Panc1 (cell line): ENCODE measurements around the gene MINDY4B. TPM values are rescaled to one million over a fixed set of nuclear protein-coding genes. Genes with fewer than 3 reads are reported as not detected.

Experiments
- ATAC-seq: fragments of 200-7000 bp; cut with Tn5 transposase; 2 replicates; pipeline ENCODE4 v1.9.1; 2020; ENCODE audit warnings: mild to moderate bottlenecking, moderate library complexity
- BruUV-seq: library from RNA; stranded (reverse); fragments of 400-500 nt; replicated peaks from 2 replicates; lab custom pipeline; 2021; lab: Mats Ljungman, UMichigan
- CTCF ChIA-PET: fragments of 300-600 bp; sonication (Branson Sonifier 250); formaldehyde crosslinking; loops from one replicate; lab custom pipeline; 2022; ENCODE audit warnings: antibody characterized with exemption; lab: Charles Lee
- POLR2A ChIA-PET: fragments of 300-600 bp; sonication (Branson Sonifier 250); formaldehyde crosslinking; loops from one replicate; lab custom pipeline; 2022; ENCODE audit warnings: antibody characterized with exemption; lab: Charles Lee
- DNase-seq: peaks from one replicate; pipeline ENCODE4 v3.0.0-alpha.2; 2010; ENCODE audit warnings: low read depth, low spot score
- H3K27ac ChIP-seq: 2 replicates; pipeline ENCODE4 v1.5.1; 2011; ENCODE audit warnings: mild to moderate bottlenecking, low read length, inconsistent platforms
- H3K27me3 ChIP-seq: fragments of 200-500 bp; sonication (Bioruptor generic); 2 replicates; pipeline ENCODE4 v1.6.0; 2014; ENCODE audit warnings: low read length, inconsistent platforms; ENCODE audit not compliant: control insufficient read depth, insufficient read depth
- H3K36me3 ChIP-seq: fragments of 200-500 bp; sonication (Bioruptor generic); 2 replicates; pipeline ENCODE4 v1.5.1; 2014; ENCODE audit warnings: inconsistent platforms, mild to moderate bottlenecking, low read length, moderate library complexity; ENCODE audit not compliant: control insufficient read depth, insufficient read depth
- H3K4me1 ChIP-seq: 2 replicates; pipeline ENCODE4 v1.5.1; 2011; ENCODE audit warnings: inconsistent platforms, mild to moderate bottlenecking, low read length, moderate library complexity; ENCODE audit not compliant: control insufficient read depth, insufficient read depth
- H3K4me3 ChIP-seq, 2 experiments: 2 replicates each; pipeline ENCODE4 v1.5.1; 2011 to 2012; ENCODE audit warnings: low read depth in 2 of 2, low read length in 2 of 2, mild to moderate bottlenecking in 2 of 2, inconsistent platforms in 1 of 2, moderate library complexity in 1 of 2
- H3K9me3 ChIP-seq: fragments of 200-500 bp; sonication (Bioruptor generic); 2 replicates; pipeline ENCODE4 v1.5.1; 2014; ENCODE audit warnings: low read depth, mild to moderate bottlenecking, inconsistent platforms, low read length, moderate library complexity; ENCODE audit not compliant: control insufficient read depth, insufficient read depth
- POLR2AphosphoS5 ChIP-seq: IDR thresholded peaks from 2 replicates; pipeline ENCODE4 v1.6.1; 2012; ENCODE audit warnings: mild to moderate bottlenecking, low read depth, low read length, moderate library complexity
- SIN3A ChIP-seq: IDR thresholded peaks from 2 replicates; pipeline ENCODE4 v1.6.1; 2012; ENCODE audit warnings: low read depth, mild to moderate bottlenecking, low read length, moderate library complexity, borderline replicate concordance; ENCODE audit not compliant: insufficient read depth
- TCF7L2 ChIP-seq: IDR thresholded peaks from 2 replicates; pipeline ENCODE4 v1.6.1; 2011; ENCODE audit warnings: mild to moderate bottlenecking, low read depth, low read length, inconsistent platforms
- in situ Hi-C: cut with HindIII; loops from 2 replicates; pipeline ENCODE4 v1.10.0; 2016; ENCODE audit warnings: low sequenced_read_pairs, low pct_unique_long_range_greater_than_20kb
- intact Hi-C: fragments of 100-400 bp; cut with micrococcal nuclease; formaldehyde crosslinking; loops from one replicate; pipeline ENCODE4 v1.10.0; 2022; ENCODE audit not compliant: unreplicated experiment
- total RNA-seq: library from RNA; stranded (reverse); gene quantifications from one replicate; pipeline ENCODE4 v1.2.1, GENCODE V29; 2021; ENCODE audit not compliant: unreplicated experiment
- TF ChIP-seq, protein P1 (sequence below): fragments of 450-650 bp; IDR thresholded peaks from 2 replicates; pipeline ENCODE4 v1.5.1; 2017; ENCODE audit warnings: mild to moderate bottlenecking
- TF ChIP-seq, protein P2 (sequence below), 2 experiments: IDR thresholded peaks; 2 replicates each; pipeline ENCODE4 v1.6.1; 2011 to 2012; ENCODE audit warnings: low read depth in 2 of 2, control low read depth in 1 of 2, low read length in 1 of 2, mild to moderate bottlenecking in 1 of 2, moderate library complexity in 1 of 2; ENCODE audit not compliant: insufficient read depth in 1 of 2

Gene MINDY4B
- total RNA-seq, 1 experiment from 2014 or later, result not detected

DNA sequence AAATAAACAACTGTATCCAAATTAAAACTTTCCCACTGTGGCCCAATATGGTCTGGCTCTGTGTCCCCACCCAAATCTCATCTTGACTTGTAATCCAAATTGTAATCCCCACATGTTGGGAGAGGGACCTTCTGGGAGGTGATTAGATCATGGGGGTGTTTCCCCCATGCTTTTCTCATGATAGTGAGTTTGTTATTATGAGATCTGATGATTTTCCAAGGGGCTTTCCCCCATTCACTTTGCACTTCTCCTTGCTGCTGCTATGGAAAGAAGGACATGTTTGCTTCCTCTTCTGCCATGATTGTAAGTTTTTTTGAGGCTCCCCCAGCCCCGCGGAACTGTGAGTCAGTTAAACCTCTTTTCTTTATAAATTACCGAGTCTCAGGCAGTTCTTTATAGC is 55.0 kb downstream of the MINDY4B start:
- Histone ChIP-seq H3K4me3 (no peak overlapping the region), H3K27me3 (no peaks in the 10 kb centered on the region; the same call in 1 of the 2 replicates), H3K36me3 (no peaks in the 10 kb centered on the region), H3K4me1 (no peaks in the 10 kb centered on the region), H3K9me3 (no peaks in the 10 kb centered on the region; the same call in 1 of the 2 replicates), H3K27ac (no peak overlapping the region)
- ChIA-PET CTCF (no interaction called here), POLR2A (no interaction called here)
- DNase-seq, result no peak
- intact Hi-C loops (no loop called here), in situ Hi-C loops (no loop called here)
- TF ChIP-seq POLR2AphosphoS5 (no peak), TCF7L2 (no peak), SIN3A (no peak)
- TF ChIP-seq, protein P1, sequence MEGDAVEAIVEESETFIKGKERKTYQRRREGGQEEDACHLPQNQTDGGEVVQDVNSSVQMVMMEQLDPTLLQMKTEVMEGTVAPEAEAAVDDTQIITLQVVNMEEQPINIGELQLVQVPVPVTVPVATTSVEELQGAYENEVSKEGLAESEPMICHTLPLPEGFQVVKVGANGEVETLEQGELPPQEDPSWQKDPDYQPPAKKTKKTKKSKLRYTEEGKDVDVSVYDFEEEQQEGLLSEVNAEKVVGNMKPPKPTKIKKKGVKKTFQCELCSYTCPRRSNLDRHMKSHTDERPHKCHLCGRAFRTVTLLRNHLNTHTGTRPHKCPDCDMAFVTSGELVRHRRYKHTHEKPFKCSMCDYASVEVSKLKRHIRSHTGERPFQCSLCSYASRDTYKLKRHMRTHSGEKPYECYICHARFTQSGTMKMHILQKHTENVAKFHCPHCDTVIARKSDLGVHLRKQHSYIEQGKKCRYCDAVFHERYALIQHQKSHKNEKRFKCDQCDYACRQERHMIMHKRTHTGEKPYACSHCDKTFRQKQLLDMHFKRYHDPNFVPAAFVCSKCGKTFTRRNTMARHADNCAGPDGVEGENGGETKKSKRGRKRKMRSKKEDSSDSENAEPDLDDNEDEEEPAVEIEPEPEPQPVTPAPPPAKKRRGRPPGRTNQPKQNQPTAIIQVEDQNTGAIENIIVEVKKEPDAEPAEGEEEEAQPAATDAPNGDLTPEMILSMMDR, result no peak
- TF ChIP-seq, protein P2, sequence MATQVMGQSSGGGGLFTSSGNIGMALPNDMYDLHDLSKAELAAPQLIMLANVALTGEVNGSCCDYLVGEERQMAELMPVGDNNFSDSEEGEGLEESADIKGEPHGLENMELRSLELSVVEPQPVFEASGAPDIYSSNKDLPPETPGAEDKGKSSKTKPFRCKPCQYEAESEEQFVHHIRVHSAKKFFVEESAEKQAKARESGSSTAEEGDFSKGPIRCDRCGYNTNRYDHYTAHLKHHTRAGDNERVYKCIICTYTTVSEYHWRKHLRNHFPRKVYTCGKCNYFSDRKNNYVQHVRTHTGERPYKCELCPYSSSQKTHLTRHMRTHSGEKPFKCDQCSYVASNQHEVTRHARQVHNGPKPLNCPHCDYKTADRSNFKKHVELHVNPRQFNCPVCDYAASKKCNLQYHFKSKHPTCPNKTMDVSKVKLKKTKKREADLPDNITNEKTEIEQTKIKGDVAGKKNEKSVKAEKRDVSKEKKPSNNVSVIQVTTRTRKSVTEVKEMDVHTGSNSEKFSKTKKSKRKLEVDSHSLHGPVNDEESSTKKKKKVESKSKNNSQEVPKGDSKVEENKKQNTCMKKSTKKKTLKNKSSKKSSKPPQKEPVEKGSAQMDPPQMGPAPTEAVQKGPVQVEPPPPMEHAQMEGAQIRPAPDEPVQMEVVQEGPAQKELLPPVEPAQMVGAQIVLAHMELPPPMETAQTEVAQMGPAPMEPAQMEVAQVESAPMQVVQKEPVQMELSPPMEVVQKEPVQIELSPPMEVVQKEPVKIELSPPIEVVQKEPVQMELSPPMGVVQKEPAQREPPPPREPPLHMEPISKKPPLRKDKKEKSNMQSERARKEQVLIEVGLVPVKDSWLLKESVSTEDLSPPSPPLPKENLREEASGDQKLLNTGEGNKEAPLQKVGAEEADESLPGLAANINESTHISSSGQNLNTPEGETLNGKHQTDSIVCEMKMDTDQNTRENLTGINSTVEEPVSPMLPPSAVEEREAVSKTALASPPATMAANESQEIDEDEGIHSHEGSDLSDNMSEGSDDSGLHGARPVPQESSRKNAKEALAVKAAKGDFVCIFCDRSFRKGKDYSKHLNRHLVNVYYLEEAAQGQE (IDR thresholded peaks at IDR 0.05; ENCODE audit: insufficient read depth in 1 of 2, low read depth in 2 of 2, low read length in 1 of 2), result no peak
- BruUV-seq, result no TSS peak
- no peak for ATAC-seq

DNA sequence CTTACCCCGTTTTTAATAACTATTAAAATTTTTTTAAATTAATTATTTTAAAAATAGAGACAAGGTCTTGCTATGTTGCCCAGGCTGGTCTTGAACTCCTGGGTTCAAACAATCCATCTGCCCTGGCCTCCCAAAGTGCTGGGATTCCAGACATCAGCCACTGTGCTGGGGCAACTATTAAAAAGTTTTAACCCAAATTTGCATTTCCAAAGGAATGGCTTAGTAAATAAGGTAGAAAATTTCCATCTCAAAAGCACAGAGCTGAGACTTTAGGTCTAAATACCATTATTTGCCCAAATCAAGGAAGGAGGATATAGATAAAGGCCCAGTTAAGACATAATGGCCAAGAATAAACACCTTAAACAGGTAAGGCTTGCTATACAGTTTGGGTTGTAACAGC is 56.4 kb downstream of the MINDY4B start:
- CTCF ChIA-PET, result no interaction called here
- ATAC-seq, result no peak
- Histone ChIP-seq H3K4me1 (no peaks in the 10 kb centered on the region), H3K4me3 (no peak overlapping the region), H3K27me3 (peaks cover 3% of the 10 kb centered on the region; the same call in 1 of the 2 replicates), H3K9me3 (no peaks in the 10 kb centered on the region; the same call in 1 of the 2 replicates), H3K27ac (no peak overlapping the region), H3K36me3 (no peaks in the 10 kb centered on the region)
- BruUV-seq, result no TSS peak
- TF ChIP-seq, protein P2 (IDR thresholded peaks at IDR 0.05; ENCODE audit: insufficient read depth in 1 of 2, low read depth in 2 of 2, low read length in 1 of 2), result no peak
- no peak for TF ChIP-seq TCF7L2
- in situ Hi-C loops, result no loop called here
- intact Hi-C loops, result no loop called here
- POLR2A ChIA-PET, result no interaction called here
- no peak for DNase-seq
